BLaER1 treated with 17β-estradiol and CSF1 and Interleukin-3, amounts not matched to agents 10 nM and 100 nM (cell line): Measurements from ENCODE around the gene LHX4.
"Not testable (repeated sequence)": the region's sequence is repeated elsewhere in the genome, so short reads cannot be mapped to it uniquely, and the experiment has no call there.

Source experiments
- H3K27ac ChIP-seq, 11 experiments: shearing (Covaris generic); formaldehyde crosslinking; 2 replicates each; pipeline ENCODE4 v1.8.1; 2022
- H3K27me3 ChIP-seq, 11 experiments: shearing (Covaris generic); formaldehyde crosslinking; 2 replicates each; pipeline ENCODE4 v1.8.1; 2022
- H3K36me3 ChIP-seq, 11 experiments: shearing (Covaris generic); formaldehyde crosslinking; 2 replicates each; pipeline ENCODE4 v1.8.1; 2022
- H3K4me1 ChIP-seq, 10 experiments: shearing (Covaris generic); formaldehyde crosslinking; 2 replicates each; pipeline ENCODE4 v1.8.1; 2022
- H3K4me2 ChIP-seq, 11 experiments: shearing (Covaris generic); formaldehyde crosslinking; 2 replicates each; pipeline ENCODE4 v1.8.1; 2022
- H3K4me3 ChIP-seq, 10 experiments: shearing (Covaris generic); formaldehyde crosslinking; 2 replicates each; pipeline ENCODE4 v1.8.1; 2022
- H3K9ac ChIP-seq, 11 experiments: shearing (Covaris generic); formaldehyde crosslinking; 2 replicates each; pipeline ENCODE4 v1.8.1; 2022
- H3K9me3 ChIP-seq, 11 experiments: shearing (Covaris generic); formaldehyde crosslinking; replicated peaks in 1 of 11; 2 replicates each; pipeline ENCODE4 v1.8.1; 2022
- H4K20me1 ChIP-seq, 11 experiments: shearing (Covaris generic); formaldehyde crosslinking; 2 replicates each; pipeline ENCODE4 v1.8.1; 2022
- Cebpa-rat ChIP-seq, 11 experiments: shearing (Covaris generic); IDR thresholded peaks; 2 replicates each; pipeline ENCODE4 v1.8.1; 2022

LHX4 gene

DNA sequence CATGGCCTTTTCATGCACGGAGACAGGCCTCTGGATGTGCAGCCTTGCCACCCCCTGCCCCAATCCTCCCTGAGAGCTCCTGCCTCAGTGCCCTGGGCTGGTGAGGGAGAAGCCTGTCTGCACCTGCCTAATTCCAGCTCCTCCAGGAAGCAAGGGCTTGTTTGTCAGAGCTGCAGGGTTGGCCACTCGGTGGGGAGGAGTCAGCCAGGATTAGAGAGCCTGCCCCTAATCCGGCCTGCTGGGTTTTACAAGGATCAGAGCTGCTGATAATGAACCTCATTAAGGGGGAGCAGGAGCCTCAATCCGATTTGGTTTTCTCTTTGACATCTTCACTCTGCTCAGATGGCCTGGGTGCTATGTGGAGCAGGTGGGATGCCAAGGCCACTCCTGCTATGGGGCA is 31.9 kb upstream of the LHX4 start:
- Histone ChIP-seq H3K4me3 (no peak overlapping the region), H3K9ac (no peak overlapping the region; a peak in 1 of 22 replicates), H3K27me3 (no peaks in the 10 kb centered on the region), H3K27ac (no peak overlapping the region), H4K20me1 (peaks cover 0 to 13% (median 0%) of the 10 kb centered on the region in 11 experiments; a peak in 2 of 22 replicates), H3K4me2 (peak overlapping the region in 9 of 11 experiments; percentile 18 to 98 (median 63); a peak in 16 of 22 replicates), H3K4me1 (peaks cover 7 to 62% (median 59%) of the 10 kb centered on the region in 10 experiments; a peak in 19 of 20 replicates), H3K9me3 (no peaks in the 10 kb centered on the region), H3K36me3 (peaks cover 0 to 41% (median 22%) of the 10 kb centered on the region in 11 experiments; a peak in 14 of 22 replicates)
- TF ChIP-seq Cebpa-rat (IDR thresholded peaks at IDR 0.05), result no peak

DNA sequence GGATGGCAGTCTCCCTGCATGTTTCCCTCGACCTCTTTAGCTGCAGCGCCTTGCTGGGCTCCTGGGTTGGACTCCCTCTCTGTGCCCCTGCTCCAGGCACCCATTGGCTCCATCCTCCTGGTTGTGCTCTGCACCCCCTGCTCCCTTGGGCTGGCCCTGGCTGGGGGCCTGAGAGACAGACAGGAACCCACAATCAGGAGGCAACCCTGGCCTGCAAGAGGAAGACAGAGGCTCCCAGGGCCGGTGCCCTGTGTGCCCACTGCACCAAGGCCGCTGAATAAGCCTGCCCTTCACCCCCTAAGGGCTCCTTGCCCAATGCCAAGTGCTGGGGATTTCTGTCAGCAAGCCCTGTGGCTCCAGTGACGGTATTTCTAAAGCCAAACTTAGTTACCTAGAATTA is 31.5 kb upstream of the LHX4 start:
- H3K4me2 ChIP-seq, result peak overlapping the region in 8 of 11 experiments; percentile 24 to 98 (median 64); a peak in 12 of 22 replicates
- peaks cover 7 to 58% (median 55%) of the 10 kb centered on the region in 10 experiments; a peak in 19 of 20 replicates for H3K4me1 ChIP-seq
- peaks cover 0 to 41% (median 22%) of the 10 kb centered on the region in 11 experiments; a peak in 14 of 22 replicates for H3K36me3 ChIP-seq
- H3K27me3 ChIP-seq, result no peaks in the 10 kb centered on the region
- no peak for TF ChIP-seq Cebpa-rat (IDR thresholded peaks at IDR 0.05)
- H3K9ac ChIP-seq, result no peak overlapping the region; a peak in 1 of 22 replicates
- no peak overlapping the region for H3K27ac ChIP-seq
- H3K4me3 ChIP-seq, result no peak overlapping the region
- no peaks in the 10 kb centered on the region for H3K9me3 ChIP-seq
- H4K20me1 ChIP-seq, result peaks cover 0 to 13% (median 0%) of the 10 kb centered on the region in 11 experiments; a peak in 2 of 22 replicates

DNA sequence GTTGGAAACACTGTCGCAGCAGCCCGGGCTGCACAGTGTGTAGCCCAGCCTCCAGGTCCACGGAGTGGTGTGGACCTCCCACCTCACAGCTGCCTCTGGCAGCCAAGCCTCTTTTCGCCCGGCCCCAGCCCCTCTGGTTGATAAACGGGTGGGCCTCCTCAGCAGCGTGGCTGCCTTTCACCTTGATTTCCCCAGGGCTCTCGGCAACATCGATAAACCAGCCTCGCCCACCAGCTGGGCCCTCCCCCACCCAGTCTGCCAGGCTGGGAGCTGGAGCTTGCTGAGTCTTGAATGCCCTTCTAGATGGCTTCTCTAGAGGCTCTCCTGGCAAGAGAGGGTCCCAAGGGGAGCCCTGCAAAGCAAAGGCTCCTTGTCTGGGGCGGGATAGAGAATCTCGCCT is 31.0 kb upstream of the LHX4 start:
- Histone ChIP-seq H3K4me3 (no peak overlapping the region), H3K4me2 (peak overlapping the region in 7 of 11 experiments; percentile 49 to 98 (median 65); a peak in 11 of 22 replicates), H3K27me3 (no peaks in the 10 kb centered on the region), H3K27ac (no peak overlapping the region), H3K9me3 (no peaks in the 10 kb centered on the region), H3K36me3 (peaks cover 0 to 37% (median 22%) of the 10 kb centered on the region in 11 experiments; a peak in 14 of 22 replicates), H4K20me1 (peaks cover 0 to 10% (median 0%) of the 10 kb centered on the region in 11 experiments; a peak in 2 of 22 replicates), H3K9ac (no peak overlapping the region), H3K4me1 (peaks cover 6 to 54% (median 51%) of the 10 kb centered on the region in 10 experiments; a peak in 19 of 20 replicates)
- TF ChIP-seq Cebpa-rat (IDR thresholded peaks at IDR 0.05), result no peak

DNA sequence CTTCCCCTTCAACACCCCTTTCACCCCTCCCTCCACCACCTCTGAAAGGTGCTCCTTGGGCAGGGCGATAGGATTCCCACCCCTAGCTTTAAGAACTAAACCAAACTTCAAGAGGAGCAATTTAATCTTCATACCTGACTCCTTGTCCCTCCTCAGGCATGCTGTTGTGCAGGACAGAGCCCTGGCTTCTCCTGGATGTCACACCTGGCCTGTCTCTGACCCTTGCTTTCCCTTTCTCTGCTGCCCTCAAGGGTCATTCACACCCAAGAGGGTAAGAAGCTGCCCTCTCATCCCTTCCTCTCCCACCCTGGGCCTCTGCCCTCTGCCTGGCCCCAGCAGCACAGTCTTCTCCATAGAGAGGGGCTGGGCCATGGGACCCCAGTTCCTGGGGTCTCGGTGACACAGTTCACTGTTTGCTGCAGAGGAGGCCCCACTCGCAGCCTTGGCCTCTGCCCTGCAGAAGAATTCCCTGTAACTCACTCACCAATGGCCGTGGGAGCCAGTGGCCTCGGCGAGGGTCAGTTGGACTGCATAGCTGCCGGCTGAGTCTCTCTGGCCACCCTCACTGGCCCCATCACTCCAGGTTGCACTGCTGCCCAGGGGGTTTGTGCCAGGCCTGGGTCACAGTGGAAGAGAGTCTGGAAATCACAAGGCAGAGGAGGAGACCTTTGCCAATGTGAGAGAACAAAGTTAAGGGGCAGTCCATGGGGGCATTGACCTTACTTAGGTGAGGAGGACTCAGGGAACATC is 28.4 kb upstream of the LHX4 start:
- H3K4me1 ChIP-seq, result peaks cover 0 to 28% (median 25%) of the 10 kb centered on the region in 10 experiments; a peak in 18 of 20 replicates
- no peak overlapping the region for H3K4me3 ChIP-seq
- TF ChIP-seq Cebpa-rat (IDR thresholded peaks at IDR 0.05), result no peak
- H4K20me1 ChIP-seq, result peaks cover 0 to 3% (median 0%) of the 10 kb centered on the region in 11 experiments; a peak in 1 of 22 replicates
- H3K4me2 ChIP-seq, result no peak overlapping the region
- H3K36me3 ChIP-seq, result peaks cover 0 to 24% (median 9%) of the 10 kb centered on the region in 11 experiments; a peak in 13 of 22 replicates
- no peaks in the 10 kb centered on the region for H3K27me3 ChIP-seq
- no peak overlapping the region for H3K9ac ChIP-seq
- H3K9me3 ChIP-seq, result no peaks in the 10 kb centered on the region
- no peak overlapping the region for H3K27ac ChIP-seq

DNA sequence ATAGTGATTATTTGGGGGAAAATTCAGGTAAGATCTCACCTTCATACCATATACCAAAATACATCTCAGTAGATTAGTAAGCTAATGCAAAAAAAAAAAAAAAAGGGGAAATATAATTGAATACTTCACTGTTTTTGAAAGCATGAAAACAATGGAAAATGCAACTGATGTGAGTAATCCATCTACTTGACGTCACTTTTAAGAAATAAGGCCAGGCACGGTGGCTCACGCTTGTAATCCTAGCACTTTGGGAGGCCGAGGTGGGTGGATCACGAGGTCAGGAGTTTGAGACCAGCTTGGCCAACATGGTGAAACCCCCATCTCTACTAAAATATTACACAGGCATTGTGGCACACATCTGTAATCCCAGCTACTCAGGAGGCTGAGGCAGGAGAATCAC is 27.5 kb upstream of the LHX4 start:
- H3K9ac ChIP-seq, H4K20me1 ChIP-seq, H3K27me3 ChIP-seq, H3K9me3 ChIP-seq, H3K4me3 ChIP-seq, H3K27ac ChIP-seq, H3K4me2 ChIP-seq: not testable (repeated sequence)
- peaks cover 0 to 21% (median 17%) of the 10 kb centered on the region in 10 experiments; a peak in 18 of 20 replicates for H3K4me1 ChIP-seq
- peaks cover 0 to 16% (median 7%) of the 10 kb centered on the region in 11 experiments; a peak in 9 of 22 replicates for H3K36me3 ChIP-seq

DNA sequence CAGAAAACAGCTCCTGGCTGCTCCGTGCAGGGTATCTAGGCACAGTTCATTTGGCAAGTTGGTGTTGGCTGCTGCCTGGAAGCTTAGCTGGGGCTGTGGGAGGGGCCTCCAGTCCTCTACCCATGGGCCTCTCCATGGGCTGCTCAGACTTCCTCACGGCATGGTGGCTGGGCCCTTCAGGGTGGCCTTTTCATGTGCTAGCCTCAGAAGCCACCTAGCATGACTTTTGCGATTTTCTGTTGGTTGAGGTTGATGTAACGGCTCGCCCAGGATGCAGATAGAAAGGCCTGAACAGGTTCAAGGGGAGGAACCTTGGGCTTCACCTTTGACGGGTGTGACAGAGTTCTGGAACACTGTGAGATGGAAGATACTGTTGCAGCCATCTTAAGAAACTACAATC is 25.8 kb upstream of the LHX4 start:
- Histone ChIP-seq H3K9ac (no peak overlapping the region), H3K4me1 (peaks cover 10 to 16% (median 14%) of the 10 kb centered on the region in 10 experiments), H3K36me3 (0 out of 22 replicates have a peak, but pooled peaks cover 0 to 1% (median 0%) of the 10 kb centered on the region in 11 experiments), H3K4me3 (no peak overlapping the region), H3K27me3 (no peaks in the 10 kb centered on the region), H3K4me2 (no peak overlapping the region), H3K27ac (no peak overlapping the region), H3K9me3 (no peaks in the 10 kb centered on the region), H4K20me1 (0 out of 22 replicates have a peak, but pooled peaks cover 0 to 3% (median 0%) of the 10 kb centered on the region in 11 experiments)
- TF ChIP-seq Cebpa-rat (IDR thresholded peaks at IDR 0.05), result no peak

DNA sequence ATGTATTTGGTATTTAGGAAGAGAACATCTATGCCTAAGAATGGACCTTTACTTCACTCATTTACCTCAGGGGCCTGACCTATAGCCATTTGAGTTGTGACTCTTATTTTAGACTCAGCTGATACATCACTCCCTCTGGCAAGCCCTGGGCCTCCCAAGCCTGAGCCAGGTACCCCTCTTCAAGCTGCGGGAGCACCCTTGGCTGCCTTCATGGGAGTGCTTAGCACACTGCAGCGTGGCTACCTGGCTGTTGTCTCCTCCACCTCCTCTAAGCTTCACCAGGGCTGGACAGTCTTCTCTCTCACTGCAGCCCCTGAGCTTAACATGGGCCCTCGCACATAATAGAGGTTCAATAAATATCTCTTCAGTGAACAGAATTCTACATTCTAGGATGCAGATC is 23.5 kb upstream of the LHX4 start:
- H3K4me1 ChIP-seq, result peaks cover 10 to 15% (median 13%) of the 10 kb centered on the region in 10 experiments; a peak in 19 of 20 replicates
- H3K9ac ChIP-seq, result no peak overlapping the region
- no peaks in the 10 kb centered on the region for H3K9me3 ChIP-seq
- H3K4me2 ChIP-seq, result no peak overlapping the region
- H3K27me3 ChIP-seq, result no peaks in the 10 kb centered on the region
- no peaks in the 10 kb centered on the region for H4K20me1 ChIP-seq
- H3K27ac ChIP-seq, result no peak overlapping the region
- H3K4me3 ChIP-seq, result no peak overlapping the region
- TF ChIP-seq Cebpa-rat (IDR thresholded peaks at IDR 0.05), result no peak
- no peaks in the 10 kb centered on the region for H3K36me3 ChIP-seq

DNA sequence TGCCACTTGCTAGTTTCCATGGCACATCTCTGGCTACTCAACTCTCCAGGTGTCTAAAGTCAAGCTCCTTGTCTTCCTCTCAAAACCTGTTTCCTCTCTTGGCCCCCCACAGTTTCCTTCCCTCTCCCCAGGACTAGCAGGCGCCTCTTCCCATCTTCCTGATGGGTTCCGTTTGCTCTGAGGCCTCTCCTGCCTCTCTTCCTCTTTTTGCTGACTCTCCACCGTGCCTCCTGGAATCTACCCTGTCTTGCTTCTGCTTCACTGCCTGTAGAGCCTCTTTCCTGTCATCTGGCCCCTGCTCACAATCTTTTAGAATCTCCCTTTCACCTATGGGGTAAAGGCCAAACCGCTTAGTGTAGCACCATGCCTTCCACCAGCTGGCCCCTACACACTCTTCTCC is 21.8 kb upstream of the LHX4 start:
- Histone ChIP-seq H3K9me3 (no peaks in the 10 kb centered on the region), H3K4me1 (peaks cover 10 to 20% (median 14%) of the 10 kb centered on the region in 10 experiments), H3K9ac (no peak overlapping the region), H3K36me3 (no peaks in the 10 kb centered on the region), H3K27ac (no peak overlapping the region), H4K20me1 (no peaks in the 10 kb centered on the region), H3K4me2 (peak overlapping the region; percentile 32 to 54 (median 46)), H3K27me3 (no peaks in the 10 kb centered on the region), H3K4me3 (no peak overlapping the region)
- no peak for TF ChIP-seq Cebpa-rat (IDR thresholded peaks at IDR 0.05)

DNA sequence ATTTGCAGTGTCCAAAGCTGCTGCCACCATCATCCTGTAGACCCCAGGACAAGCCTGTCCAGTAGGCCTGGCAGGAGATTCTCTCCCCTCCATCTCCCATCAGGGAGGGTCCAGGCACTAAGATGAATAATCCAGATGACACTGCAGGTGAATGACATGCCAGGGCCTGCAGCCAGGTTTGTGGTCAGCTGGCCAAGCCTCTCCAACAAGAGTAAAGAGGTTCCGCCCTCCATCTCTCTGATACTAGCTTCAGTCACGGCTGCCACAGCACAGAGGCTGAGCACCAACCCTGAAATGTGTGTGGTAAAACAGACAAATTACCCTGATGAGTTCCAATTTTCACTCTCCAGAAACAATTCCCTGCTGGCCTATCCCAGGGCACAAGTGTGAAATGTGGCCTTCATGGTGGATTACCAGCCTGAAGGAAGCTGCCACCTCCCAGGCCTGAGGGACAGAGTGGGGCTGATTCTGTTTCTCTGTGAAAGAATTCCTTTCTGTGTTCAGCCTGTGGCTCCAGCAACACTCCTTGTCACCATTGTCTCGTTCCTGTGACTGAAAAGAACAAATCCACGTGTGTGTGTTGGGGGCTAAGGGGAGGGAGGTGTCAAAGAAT is 19.9 kb upstream of the LHX4 start:
- no peak overlapping the region for H3K4me2 ChIP-seq

More for the DNA sequence above, 19.9 kb upstream of the LHX4 start:
- Histone ChIP-seq H3K27me3 (no peaks in the 10 kb centered on the region), H3K4me3 (no peak overlapping the region), H3K9me3 (no peaks in the 10 kb centered on the region), H3K27ac (no peak overlapping the region), H3K9ac (no peak overlapping the region), H4K20me1 (no peaks in the 10 kb centered on the region), H3K4me1 (peaks cover 10 to 25% (median 19%) of the 10 kb centered on the region in 10 experiments), H3K36me3 (no peaks in the 10 kb centered on the region)
- no peak for TF ChIP-seq Cebpa-rat (IDR thresholded peaks at IDR 0.05)
